ENCODE results near the gene TRAPPC2B.

The TRAPPC2B gene

DNA sequence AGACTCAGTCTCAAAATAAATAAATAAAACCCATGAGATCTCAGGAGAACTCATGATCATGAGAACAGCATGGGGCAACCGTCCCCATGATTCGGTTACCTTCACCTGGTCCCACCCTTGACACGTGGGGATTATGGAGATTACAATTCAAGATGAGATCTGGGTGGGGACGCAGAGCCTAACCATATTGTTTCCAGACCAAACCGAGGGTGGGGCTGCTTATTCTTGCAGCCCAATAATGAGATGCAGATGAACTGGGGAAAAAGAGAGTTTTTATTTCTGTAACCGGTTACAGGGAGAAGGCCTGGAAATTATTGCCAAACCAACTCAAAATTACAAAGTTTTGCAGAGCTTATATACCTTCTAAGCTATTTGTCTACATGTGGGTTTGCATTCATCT lies 12.8 kb downstream of the TRAPPC2B start:
- no peak for DNase-seq

DNA sequence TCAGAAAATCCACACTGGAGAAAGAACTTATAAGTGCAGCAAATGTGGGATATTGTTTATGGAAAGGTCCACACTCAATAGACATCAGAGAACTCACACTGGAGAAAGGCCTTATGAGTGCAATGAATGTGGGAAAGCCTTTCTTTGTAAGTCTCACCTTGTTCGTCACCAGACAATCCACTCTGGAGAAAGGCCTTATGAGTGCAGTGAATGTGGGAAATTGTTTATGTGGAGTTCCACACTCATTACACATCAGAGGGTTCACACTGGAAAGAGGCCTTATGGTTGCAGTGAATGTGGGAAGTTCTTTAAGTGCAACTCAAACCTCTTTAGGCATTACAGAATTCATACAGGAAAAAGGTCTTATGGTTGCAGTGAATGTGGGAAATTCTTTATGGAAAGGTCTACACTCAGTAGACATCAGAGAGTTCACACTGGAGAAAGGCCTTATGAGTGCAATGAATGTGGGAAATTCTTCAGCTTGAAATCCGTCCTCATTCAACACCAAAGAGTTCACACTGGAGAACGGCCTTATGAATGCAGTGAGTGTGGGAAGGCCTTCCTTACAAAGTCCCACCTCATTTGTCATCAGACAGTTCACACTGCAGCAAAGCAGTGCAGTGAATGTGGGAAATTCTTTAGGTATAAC lies 14.3 kb downstream of the TRAPPC2B start:
- DNase-seq, result no peak

DNA sequence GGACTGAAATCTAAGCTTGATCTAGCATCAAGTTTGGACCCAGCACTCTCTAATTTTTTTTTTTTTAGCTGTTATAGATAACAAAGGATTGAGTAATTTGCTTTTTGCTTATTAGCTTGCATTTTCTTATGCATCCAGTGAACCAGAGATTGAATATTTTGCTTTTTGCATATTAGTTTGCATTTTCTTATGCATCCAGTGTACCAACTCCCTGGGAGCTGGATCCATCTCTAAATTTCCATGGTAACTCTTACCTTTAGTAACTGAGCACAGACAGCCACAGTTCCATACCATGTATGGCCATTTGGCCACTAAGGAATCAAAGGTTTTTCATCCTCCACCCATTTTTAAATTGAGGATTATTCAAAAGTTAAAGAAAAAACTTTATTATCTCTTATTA lies 17.6 kb downstream of the TRAPPC2B start:
- DNase-seq, result no peak

DNA sequence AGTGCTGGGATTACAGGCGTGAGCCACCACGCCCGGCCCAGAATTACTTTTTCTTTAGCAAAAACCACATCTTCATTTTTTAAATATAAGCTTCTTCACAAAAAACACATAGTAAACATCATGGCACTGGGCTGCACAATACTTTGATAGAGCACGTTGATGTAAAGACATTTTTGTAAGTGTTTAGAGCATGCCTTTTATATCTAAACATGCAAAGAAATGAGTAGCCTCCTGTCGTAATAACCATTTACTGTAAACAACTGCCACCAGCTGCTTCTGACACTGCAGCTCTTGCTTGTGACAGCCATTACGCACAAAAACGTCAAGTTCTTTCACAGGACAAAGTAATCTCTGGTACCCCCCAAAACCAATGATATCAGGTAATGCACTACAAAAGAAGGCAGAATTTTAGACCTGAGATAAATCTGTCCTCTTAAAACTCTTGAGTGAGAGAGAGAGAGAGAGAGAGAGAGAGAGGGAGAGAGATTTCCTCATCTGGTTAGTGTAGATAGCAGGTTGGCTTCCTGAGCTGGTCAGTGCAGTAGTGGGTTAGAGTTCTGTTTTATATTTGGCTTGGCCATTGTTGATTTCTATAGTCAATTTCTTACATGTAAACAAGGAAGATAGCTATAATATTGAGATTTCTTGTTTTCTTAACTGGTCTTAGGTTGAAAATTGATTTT lies 19.6 kb downstream of the TRAPPC2B start:
- no peak for DNase-seq

DNA sequence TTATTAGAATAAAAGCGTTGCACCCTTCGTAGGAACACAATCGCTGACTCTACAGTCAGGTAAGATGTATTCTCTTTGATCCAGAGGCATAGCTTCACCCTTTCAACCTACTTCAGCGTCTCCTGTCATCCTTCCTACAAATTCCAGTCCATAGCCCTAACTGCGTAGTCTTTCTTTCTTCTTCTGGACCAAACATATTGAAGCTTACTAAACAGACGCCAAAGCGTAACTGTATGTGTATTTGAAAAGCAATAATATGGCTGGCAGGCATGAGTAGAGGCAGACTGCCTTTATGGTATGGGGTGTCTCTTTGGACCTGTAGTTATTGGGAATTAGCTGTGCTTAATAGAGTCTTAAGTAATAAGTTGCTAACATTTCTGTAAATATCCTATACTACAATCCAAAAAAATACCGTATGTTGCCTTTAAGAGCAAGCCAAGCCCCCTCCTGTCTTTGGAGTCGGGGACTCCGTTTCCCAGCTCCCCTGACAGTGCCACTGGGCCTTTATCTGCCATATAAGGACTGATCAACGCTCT lies 25.9 kb downstream of the TRAPPC2B start:
- no peak for DNase-seq

DNA sequence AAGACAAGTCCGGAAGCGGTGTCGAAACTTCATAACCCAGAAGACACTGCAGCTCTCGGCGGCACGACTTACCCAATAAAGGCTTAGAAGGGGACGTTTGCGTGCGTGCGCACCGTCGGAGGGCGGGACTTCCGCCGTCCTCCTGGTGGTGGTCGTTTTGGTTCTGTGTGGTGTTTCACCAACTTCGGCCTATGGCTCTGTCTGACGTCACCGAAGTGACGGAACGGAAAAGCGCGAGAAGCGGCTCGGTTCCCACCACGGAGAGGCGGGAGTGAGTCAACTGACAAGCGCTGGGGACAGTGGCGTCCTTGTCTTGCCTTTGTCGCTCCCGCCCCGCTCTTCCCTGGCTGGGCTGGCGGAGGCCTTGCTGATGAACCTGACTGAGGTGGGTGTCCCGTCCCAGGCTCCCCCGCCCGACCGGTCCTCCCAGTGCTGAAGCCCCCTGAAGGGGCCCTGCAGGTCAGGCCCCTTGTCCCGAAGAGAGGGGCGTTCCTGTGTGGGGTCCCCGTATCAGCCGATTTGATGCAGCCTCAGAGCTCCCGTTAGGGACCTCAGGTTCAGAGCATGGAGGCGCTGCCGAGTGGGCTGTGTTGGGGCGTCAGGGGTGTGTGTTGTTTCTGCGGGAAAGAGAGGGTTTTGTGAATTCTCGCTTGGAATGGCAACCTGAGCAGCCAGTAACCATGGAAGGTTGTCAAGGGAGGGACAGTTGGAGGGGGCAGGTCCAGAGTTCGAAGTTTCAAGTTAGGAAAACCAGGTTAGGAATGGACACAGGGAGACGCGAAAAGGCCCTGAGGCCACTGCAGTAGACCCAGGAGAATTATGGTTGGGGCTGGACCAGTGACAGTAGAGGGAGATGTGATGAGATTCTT lies 26.6 kb downstream of the TRAPPC2B start, which contains the start of gene ZNF548:
Gene ZNF548, plus strand, starts transcription at position 125 of the 869 bp plus-strand sequence. Its CDS starts 246 bp downstream, at position 371.
- peak; percentile 91 for DNase-seq

DNA sequence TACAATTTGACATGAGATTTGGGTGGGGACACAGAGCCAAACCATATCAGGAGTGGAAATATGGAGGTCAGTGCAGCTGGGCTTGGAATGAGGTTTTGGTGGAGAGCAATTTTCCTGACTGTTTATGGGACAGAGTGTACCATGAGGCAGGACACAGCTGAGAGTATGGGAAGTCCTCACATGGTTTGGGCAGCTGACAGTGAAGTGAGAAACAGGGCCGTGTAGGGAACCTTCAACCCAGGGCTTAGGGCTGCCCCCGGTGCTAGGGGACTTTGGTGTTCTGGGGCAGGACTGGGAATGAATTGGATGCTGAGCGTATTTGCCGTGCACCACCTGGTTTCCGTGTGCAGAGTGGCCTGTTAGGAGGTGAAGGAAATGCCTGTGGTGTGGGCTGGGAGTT lies 32.4 kb downstream of the TRAPPC2B start:
- DNase-seq, result no peak

DNA sequence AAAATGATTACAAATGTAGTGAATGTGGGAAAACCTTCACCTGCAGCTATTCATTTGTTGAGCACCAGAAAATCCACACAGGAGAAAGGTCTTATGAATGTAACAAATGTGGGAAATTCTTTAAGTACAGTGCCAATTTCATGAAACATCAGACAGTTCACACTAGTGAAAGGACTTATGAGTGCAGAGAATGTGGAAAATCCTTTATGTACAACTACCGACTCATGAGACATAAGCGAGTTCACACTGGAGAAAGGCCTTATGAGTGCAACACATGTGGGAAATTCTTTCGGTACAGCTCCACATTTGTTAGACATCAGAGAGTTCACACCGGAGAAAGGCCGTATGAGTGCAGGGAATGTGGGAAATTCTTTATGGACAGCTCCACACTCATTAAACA lies 35.5 kb downstream of the TRAPPC2B start:
- no peak for DNase-seq

DNA sequence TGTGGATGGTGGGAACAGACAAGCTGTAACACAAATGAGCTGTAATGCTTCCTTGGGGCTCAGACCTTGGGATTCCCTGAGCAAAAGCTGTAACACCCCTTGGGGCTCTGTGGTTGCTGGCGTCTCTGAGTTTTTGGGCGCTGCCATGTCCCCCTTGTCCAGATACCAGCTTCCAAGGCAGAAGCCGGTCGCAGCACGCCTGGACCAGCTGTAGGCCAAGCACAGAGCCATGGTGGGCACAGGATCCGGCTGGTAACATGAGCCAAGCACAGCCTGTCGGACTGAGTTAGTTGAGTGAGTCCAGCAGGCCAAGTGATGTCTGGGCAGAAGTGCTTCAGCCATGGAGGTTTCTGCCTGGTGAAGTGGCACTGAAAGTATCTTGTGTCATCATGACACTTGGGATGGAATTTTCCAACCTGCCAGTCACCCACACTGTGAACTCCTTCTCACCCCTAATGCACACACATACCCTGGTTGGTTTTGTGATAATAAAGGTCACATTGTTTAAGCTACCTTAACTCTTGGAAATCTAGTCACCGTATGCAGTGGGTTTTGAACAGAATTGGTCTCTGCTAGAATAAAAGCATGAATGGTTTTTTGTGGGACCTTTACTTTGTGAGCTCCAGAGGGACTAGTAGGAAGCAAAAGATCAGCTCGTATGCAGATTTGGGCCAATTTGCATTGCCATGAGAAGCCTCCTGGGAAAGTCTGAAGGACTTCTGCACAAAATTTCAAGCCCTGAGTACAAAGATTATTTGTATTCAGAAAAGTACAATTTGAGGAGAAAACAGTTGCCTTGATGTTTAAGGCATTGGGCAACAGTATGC lies 40.6 kb downstream of the TRAPPC2B start:
- no peak for DNase-seq

DNA sequence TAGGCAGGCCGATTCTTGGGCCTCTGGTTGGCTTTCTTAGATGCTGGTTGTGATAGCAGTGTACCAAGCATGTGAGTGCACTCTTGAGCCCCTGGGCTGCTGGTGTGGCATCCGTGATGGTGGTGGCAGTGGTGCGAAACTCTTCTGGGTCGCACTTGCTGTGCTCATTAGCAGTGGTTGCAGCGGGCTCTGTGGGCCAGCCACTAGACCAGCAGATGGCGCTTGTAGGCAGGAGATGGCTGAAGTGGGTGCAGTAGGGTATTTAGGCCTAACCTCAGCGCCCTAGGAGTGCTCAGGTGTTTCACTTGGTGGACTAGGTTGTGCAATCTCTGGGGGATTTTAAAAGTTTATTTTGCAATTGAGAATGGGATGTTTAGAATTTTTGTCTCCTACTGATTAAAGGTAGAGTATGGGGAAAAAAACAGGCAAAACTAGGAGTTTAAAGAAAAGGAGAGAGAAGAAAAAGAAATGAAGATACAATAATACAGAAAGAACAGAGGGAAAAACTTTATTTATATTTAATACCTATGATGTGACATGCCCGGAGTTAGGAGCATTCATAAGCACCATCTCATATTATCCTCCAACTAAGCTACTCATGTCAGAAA lies 43.3 kb downstream of the TRAPPC2B start:
- DNase-seq, result no peak

DNA sequence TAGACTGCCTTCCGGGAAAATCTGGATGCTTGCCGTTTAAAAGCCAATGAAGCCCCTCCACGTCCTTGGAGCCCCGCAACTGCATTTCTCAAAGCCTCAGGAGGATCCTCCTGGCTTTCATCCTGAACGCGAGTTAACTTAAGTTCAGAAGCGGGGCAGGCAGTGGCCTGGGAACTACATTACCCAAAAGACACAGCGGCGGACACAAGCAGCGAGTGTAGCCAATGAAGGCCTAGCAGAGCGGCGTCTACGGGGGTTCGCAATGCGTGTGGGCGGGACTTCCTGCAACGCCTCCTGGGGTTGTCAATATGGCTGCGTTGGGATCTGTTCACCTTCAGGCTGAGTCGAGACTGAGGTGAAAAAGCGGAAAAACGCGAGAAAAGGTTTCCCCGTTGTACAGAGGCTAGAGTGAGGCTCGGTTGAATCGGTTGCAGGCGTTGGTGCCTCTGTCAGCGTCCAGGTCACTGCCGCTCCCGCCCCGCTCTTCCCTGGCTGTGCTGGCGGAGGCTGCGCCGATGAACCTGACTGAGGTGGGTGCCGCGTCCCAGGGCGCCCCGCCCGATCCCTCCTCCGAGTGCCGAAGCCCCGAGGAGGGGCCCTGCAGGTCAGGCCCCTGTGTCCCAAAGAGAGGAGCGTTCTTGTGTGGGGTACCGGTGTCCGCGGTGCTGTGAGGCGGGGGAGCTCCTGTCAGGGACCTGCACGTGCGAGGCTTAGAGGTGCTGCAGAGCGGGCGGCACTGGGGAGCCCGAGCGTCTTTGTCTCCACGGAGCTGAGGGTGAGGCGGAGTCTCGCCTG lies 47.7 kb downstream of the TRAPPC2B start, which contains the start of gene ZNF17:
Gene ZNF17, plus strand, starts transcription at position 285 of the 795 bp plus-strand sequence. CDS start 2,455 bp downstream, outside the sequence.
- peak; percentile 63 for DNase-seq

Data from SIG-M5 (cell line).